Stomach smooth muscle (tissue), 2 donors: Measurements from ENCODE around the gene CPSF7.
"Not testable (repeated sequence)": the region's sequence is repeated elsewhere in the genome, so short reads cannot be mapped to it uniquely, and the experiment has no call there.

Experiments used
- H3K27ac ChIP-seq: one replicate; pipeline ENCODE4 v1.7.0; 2013; ENCODE audit warnings: mild to moderate bottlenecking, low read length, inconsistent platforms
- H3K27me3 ChIP-seq, 2 donors: one replicate each; pipeline ENCODE4 v1.7.0; 2013; ENCODE audit warnings: low read length in 2 of 2; ENCODE audit not compliant: insufficient read depth in 2 of 2, control insufficient read depth in 1 of 2
- H3K36me3 ChIP-seq, 2 donors: one replicate each; pipeline ENCODE4 v1.7.0; 2013; ENCODE audit warnings: low read length in 2 of 2; ENCODE audit not compliant: control insufficient read depth in 2 of 2, insufficient read depth in 2 of 2
- H3K4me1 ChIP-seq: one replicate; pipeline ENCODE4 v1.7.0; 2013; ENCODE audit warnings: low read length; ENCODE audit not compliant: control insufficient read depth, insufficient read depth
- H3K4me3 ChIP-seq, 2 donors: one replicate each; pipeline ENCODE4 v1.7.0; 2013; ENCODE audit warnings: low read length in 2 of 2
- H3K9ac ChIP-seq, 2 donors: one replicate each; pipeline ENCODE4 v1.7.0; 2013; ENCODE audit warnings: low read length in 2 of 2, mild to moderate bottlenecking in 1 of 2
- H3K9me3 ChIP-seq, 2 donors: one replicate each; pipeline ENCODE4 v1.7.0; 2013; ENCODE audit warnings: low read length in 2 of 2; ENCODE audit not compliant: control insufficient read depth in 2 of 2
- donor health status: healthy.
- donor health status: Pancreatic carcinoma.

CPSF7 gene

DNA sequence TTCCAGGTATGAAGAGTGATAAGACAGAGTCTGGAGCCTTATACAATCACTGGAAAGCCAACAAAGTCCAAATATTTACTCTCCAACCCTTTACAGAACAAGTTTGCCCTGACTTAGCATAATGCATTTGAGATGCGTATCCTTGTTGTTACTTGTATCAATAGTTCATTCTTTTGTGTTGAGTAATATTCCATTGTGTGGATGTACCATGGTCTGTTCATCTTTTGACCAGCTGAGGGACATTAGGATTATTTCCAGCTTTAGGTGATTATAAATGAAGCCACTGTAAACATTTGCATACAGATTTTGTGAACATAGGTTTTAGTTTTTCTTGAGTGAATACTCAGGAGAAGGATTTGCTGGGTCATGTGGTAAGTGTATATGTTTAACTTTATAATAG lies 9.8 kb upstream of the CPSF7 start:
- H3K36me3 ChIP-seq, result peaks cover 29 to 30% of the 10 kb centered on the region in 2 donors
- no peak overlapping the region for H3K4me3 ChIP-seq
- H3K4me1 ChIP-seq, result peaks cover 12% of the 10 kb centered on the region
- no peak overlapping the region for H3K9ac ChIP-seq
- no peaks in the 10 kb centered on the region for H3K27me3 ChIP-seq
- H3K9me3 ChIP-seq, result no peaks in the 10 kb centered on the region
- no peak overlapping the region for H3K27ac ChIP-seq

DNA sequence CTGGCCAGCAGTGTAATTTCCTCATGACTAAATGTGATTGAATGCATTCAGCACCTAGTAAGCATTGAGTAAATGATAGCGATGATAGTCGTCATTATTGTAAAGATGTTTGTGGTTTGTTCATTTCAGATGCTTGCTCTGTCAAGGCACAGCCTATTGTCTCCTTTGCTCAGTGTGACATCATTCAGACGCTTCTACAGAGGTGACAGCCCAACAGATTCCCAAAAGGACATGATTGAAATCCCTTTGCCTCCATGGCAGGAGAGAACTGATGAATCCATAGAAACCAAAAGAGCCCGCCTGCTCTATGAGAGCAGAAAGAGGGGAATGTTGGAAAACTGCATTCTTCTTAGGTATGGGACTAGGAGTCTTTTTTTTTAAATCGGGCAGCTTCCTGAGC lies 7.7 kb upstream of the CPSF7 start:
- peaks cover 30 to 31% of the 10 kb centered on the region in 2 donors for H3K36me3 ChIP-seq
- H3K4me1 ChIP-seq, result peaks cover 17% of the 10 kb centered on the region
- no peaks in the 10 kb centered on the region for H3K9me3 ChIP-seq
- no peaks in the 10 kb centered on the region for H3K27me3 ChIP-seq
- no peak overlapping the region for H3K27ac ChIP-seq
- H3K9ac ChIP-seq, result no peak overlapping the region
- no peak overlapping the region for H3K4me3 ChIP-seq

DNA sequence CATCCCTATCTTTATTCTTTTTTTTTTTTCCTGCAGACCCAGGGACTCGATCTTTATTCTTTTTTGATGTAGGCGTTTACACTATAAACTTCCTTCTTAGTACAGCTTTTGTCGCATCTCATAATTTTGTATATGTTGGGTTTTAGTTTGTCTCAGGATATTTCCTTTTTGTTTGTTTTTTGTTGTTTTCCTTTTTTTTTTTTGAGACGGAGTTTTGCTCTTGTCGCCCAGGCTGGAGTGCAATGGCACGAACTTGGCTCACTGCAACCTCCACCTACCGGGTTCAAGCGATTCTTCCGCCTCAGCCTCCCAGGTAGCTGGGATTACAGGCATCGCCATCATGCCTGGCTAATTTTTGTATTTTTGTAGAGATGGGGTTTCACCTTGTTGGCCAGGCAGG lies 1.1 kb upstream of the CPSF7 start:
- peaks cover 25% of the 10 kb centered on the region for H3K4me1 ChIP-seq
- H3K4me3 ChIP-seq, result peak overlapping the region; percentile 98 to 100
- H3K27me3 ChIP-seq, H3K9me3 ChIP-seq: not testable (repeated sequence)
- peak overlapping the region; percentile 98 to 100 for H3K9ac ChIP-seq
- peaks cover 10 to 26% of the 10 kb centered on the region in 2 donors for H3K36me3 ChIP-seq
- peak overlapping the region; percentile 95 for H3K27ac ChIP-seq

DNA sequence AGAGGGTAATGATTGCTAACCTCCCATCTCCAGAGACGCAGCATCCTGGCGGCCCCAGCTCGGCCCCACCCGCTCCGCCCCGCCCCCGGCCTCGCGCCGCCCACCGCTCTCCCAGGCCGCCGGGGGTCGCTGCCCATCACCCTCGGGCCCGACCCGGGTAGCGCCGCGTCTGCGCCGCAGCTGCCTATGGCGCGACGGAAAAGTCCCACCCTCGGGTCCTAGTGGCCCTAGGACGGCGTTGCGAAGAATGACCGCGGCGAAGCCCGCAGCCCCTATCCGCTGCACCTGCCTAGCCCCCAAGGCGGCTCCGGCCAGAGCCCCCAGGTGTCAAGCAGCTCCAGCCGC lies 457 bp downstream of the CPSF7 start:
- Histone ChIP-seq H3K36me3 (peaks cover 21 to 39% of the 10 kb centered on the region in 2 donors), H3K4me1 (peaks cover 23% of the 10 kb centered on the region), H3K27ac (peak overlapping the region; percentile 95), H3K9me3 (no peaks in the 10 kb centered on the region), H3K4me3 (peak overlapping the region; percentile 90 to 98), H3K27me3 (no peaks in the 10 kb centered on the region), H3K9ac (peak overlapping the region; percentile 96)

DNA sequence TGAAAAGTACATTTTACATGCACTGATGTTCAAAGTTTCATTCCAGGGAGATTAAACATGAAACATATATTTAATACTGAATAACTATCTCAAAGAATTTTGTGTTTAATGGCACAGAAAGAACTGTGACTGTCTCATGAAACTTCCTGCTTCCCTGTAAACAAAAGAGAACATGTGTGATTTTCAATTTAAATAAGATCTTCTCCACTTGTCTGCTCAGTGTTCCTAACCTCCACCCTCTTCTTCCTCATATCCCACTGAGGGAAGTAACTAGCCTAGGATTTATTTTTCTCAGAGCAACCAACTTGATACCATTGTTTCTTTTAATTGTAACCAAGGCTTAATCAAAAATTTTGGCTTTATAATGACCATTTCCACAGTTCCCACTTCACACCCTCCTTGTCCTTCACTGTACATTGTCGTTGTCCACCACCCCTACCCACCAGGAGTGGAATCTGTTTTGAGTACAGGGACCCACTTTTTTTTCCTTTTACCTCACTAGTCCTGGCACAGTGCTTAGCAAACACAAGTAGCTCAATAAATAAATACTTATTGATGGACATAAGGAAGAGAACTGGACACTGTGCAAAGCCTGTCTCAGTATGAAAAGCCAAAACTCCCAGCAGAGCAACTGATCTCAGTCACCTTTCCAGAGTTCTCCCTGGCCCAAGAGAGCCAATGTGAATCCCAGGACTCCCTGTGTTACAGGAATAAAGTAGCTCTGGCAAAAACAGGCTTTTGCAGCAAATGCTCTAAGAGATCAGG lies 4.2 kb downstream of the CPSF7 start:
- H3K9ac ChIP-seq, result no peak overlapping the region
- H3K9me3 ChIP-seq, result no peaks in the 10 kb centered on the region
- no peak overlapping the region for H3K27ac ChIP-seq
- peaks cover 15% of the 10 kb centered on the region for H3K4me1 ChIP-seq
- peaks cover 39 to 46% of the 10 kb centered on the region in 2 donors for H3K36me3 ChIP-seq
- no peaks in the 10 kb centered on the region for H3K27me3 ChIP-seq
- H3K4me3 ChIP-seq, result no peak overlapping the region

DNA sequence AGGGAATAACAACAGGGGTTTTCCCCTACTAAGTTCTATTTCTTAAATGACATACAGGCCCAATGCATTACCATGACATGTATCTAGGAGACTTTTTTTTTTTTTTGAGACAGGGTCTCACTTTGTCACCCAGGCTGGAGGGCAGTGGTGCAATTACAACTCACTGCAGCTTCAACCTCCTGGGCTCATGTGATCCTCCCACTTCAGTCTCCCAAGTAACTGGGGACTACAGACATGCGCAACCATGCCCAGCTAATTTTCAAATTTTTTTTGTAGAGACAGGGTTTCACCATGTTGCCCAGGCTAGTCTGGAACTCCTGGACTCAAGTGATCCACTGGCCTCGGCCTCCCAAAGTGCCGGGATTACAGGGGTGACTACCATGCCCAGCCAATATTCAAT lies 7.5 kb downstream of the CPSF7 start:
- no peaks in the 10 kb centered on the region for H3K27me3 ChIP-seq
- H3K36me3 ChIP-seq, result peaks cover 53 to 58% of the 10 kb centered on the region in 2 donors
- H3K27ac ChIP-seq, result no peak overlapping the region
- no peak overlapping the region for H3K9ac ChIP-seq
- no peaks in the 10 kb centered on the region for H3K9me3 ChIP-seq
- peaks cover 6% of the 10 kb centered on the region for H3K4me1 ChIP-seq
- no peak overlapping the region for H3K4me3 ChIP-seq

DNA sequence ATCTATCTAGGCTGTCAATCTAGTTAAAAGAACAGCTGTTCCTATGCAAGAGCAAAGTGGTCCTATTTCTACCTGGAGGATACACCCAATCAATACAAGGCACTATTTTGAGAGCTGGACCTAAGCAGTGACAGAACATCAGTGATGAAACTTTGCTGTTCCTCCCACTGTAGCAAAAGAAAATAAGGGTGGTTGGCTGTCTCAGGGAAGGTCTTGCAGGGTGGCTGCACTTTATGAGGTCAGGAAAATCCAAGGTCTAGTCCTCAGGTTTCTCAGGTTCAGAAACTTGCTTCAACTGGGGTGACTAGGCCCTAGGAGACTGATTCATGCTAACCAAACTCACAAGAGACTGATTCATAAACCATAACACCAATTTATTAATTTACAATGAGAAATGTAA lies 11.6 kb downstream of the CPSF7 start:
- Histone ChIP-seq H3K36me3 (peaks cover 64 to 66% of the 10 kb centered on the region in 2 donors), H3K4me3 (no peak overlapping the region), H3K4me1 (peaks cover 3% of the 10 kb centered on the region), H3K27me3 (no peaks in the 10 kb centered on the region), H3K9ac (no peak overlapping the region), H3K27ac (no peak overlapping the region), H3K9me3 (no peaks in the 10 kb centered on the region)

DNA sequence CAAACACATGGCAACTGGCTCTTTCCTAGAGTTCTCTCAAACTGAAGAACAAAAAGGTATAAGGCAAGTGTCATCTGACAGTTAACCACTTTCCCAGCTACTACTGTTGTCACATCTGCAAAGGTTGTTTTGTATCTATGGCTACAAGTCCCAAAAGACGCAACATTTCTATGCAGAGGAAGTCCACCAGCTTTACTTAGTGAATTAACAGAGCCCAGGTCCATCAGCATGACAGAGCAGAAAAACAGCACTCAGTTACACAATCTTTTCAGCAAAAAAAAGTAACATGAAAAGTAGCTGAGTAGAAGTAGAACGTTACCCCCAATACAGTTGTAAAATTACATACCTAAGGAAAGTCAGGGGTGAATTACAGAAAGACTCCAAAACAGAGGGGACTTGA lies 12.1 kb downstream of the CPSF7 start:
- Histone ChIP-seq H3K4me1 (peaks cover 3% of the 10 kb centered on the region), H3K36me3 (peaks cover 68 to 71% of the 10 kb centered on the region in 2 donors), H3K9ac (no peak overlapping the region), H3K27ac (no peak overlapping the region), H3K27me3 (no peaks in the 10 kb centered on the region), H3K4me3 (no peak overlapping the region), H3K9me3 (no peaks in the 10 kb centered on the region)

DNA sequence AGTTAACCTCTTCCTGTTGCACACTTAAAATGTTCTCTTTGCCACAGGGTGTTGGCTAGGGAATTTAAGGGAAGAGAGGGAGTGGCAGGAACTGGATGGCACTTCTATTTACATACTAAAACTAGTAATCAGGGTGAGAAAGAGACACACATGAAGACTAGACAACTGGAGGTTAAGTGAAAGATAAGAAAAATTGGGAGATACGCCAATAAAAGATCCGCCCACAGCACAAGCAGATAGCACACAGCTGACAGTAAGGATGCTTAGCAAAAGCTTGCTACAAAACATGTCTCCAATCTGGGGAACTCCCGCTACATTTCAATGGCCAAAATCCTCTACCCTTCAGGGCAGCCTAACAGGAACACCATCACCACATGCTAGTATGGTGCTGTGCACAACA lies 12.8 kb downstream of the CPSF7 start:
- no peaks in the 10 kb centered on the region for H3K27me3 ChIP-seq
- no peaks in the 10 kb centered on the region for H3K9me3 ChIP-seq
- H3K36me3 ChIP-seq, result peaks cover 71% of the 10 kb centered on the region in 2 donors
- peaks cover 3% of the 10 kb centered on the region for H3K4me1 ChIP-seq
- no peak overlapping the region for H3K27ac ChIP-seq
- H3K4me3 ChIP-seq, result no peak overlapping the region
- no peak overlapping the region for H3K9ac ChIP-seq

DNA sequence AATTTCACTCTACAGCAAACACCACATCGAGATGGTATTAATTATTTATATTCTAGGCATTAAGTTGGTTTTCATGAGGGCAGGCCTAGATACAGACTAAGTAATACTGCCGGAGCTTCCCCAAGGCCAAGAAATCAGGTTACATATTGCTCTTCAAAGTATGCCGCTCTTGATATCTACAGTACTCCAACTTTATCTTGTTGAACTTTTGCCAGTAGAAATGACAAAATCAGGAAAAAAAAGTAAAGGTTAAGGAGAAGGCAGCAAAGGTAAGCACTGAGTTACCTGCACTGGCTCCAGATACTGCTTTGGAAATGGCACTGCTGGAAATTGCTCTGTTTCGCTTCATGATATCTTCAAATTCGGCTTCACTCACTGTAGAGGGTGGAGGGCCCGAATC lies 14.4 kb downstream of the CPSF7 start:
- H3K27me3 ChIP-seq, result no peaks in the 10 kb centered on the region
- no peaks in the 10 kb centered on the region for H3K9me3 ChIP-seq
- H3K27ac ChIP-seq, result no peak overlapping the region
- no peaks in the 10 kb centered on the region for H3K4me1 ChIP-seq
- H3K9ac ChIP-seq, result no peak overlapping the region
- H3K4me3 ChIP-seq, result no peak overlapping the region
- H3K36me3 ChIP-seq, result peaks cover 75% of the 10 kb centered on the region in 2 donors

DNA sequence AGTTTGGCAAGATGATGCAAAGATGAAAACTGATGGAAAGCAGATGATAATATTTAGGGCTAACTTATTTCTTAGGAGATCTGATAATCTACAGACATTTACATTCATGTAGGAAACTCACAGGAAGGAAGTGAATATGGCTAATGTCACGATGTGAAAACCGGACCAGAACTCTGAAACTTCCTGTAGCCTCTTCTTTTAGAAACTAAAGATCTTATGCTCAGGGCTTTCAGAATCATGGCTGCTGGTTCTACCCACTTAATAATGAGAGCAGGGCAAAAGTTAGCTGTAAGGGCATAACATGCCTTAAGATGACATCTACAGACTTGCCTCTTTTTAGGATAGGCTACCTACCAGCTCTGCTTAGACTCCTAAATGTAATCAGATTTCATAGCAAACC lies 15.2 kb downstream of the CPSF7 start:
- Histone ChIP-seq H3K9me3 (no peaks in the 10 kb centered on the region), H3K4me3 (no peak overlapping the region), H3K9ac (no peak overlapping the region), H3K4me1 (no peaks in the 10 kb centered on the region), H3K27me3 (no peaks in the 10 kb centered on the region), H3K27ac (no peak overlapping the region), H3K36me3 (peaks cover 74 to 75% of the 10 kb centered on the region in 2 donors)
